GM12878 (cell line): Measurements from ENCODE around the gene PIWIL4. TPM values are rescaled to one million over a fixed set of nuclear protein-coding genes. Genes with fewer than 3 reads are reported as not detected.

Experiments
- ATAC-seq: fragments of 200-7000 bp; cut with Tn5 transposase; 3 replicates; pipeline ENCODE4 v1.9.1; 2020; ENCODE audit warnings: mild to moderate bottlenecking, moderate library complexity
- BruUV-seq: library from RNA; stranded (reverse); fragments of 400-500 nt; replicated peaks from 2 replicates; lab custom pipeline; 2021; lab: Mats Ljungman, UMichigan
- CTCF ChIA-PET: fragments of 300-600 bp; sonication (Branson Sonifier 250); formaldehyde crosslinking; extraction: SDS; loops from one replicate; lab custom pipeline; 2021; ENCODE audit warnings: inconsistent platforms; lab: Yijun Ruan, JAX
- POLR2A ChIA-PET: fragments of 350-600 bp; formaldehyde crosslinking; extraction: SDS; loops from one replicate; lab custom pipeline; 2021; ENCODE audit warnings: inconsistent platforms; lab: Charles Lee
- RAD21 ChIA-PET: fragments of 300-600 bp; sonication (Branson Sonifier 250); formaldehyde crosslinking; loops from one replicate; lab custom pipeline; 2023; ENCODE audit warnings: antibody characterized with exemption; ENCODE audit not compliant: unreplicated experiment; lab: Charles Lee
- SMC1A ChIA-PET: fragments of 300-600 bp; sonication (Branson Sonifier 250); formaldehyde crosslinking; loops from one replicate; lab custom pipeline; 2023; ENCODE audit not compliant: unreplicated experiment, uncharacterized antibody; lab: Charles Lee
- DNase-seq: peaks from one replicate; pipeline ENCODE4 v3.0.0-alpha.2; 2011; ENCODE audit warnings: low read depth, low spot score
- FAIRE-seq: peaks from 3 replicates; lab custom pipeline; 2011; peaks lifted over from hg19 to GRCh38; lab: Jason Lieb, UNC
- H2AFZ ChIP-seq: 2 replicates; pipeline ENCODE4 v1.6.0; 2011; ENCODE audit warnings: low read depth, low read length, control low read depth; ENCODE audit not compliant: control insufficient read depth
- H3K27ac ChIP-seq: 2 replicates; pipeline ENCODE4 v1.5.1; 2011; ENCODE audit warnings: control low read depth; ENCODE audit not compliant: control insufficient read depth, insufficient read depth
- H3K27me3 ChIP-seq, 2 experiments: replicated peaks in 1 of 2; 2 replicates each; pipeline versions ENCODE4 v1.6.0 to v1.6.1; 2011; ENCODE audit warnings: low read length in 1 of 2; ENCODE audit not compliant: control insufficient read depth in 2 of 2, insufficient read depth in 2 of 2
- H3K36me3 ChIP-seq, 2 experiments: 2 replicates each; pipeline ENCODE4 v1.5.1; 2011; ENCODE audit warnings: low read length in 1 of 2; ENCODE audit not compliant: control insufficient read depth in 2 of 2, insufficient read depth in 2 of 2
- H3K4me1 ChIP-seq: 2 replicates; pipeline ENCODE4 v1.6.1; 2011; ENCODE audit warnings: mild to moderate bottlenecking, low read length, moderate library complexity, mixed read lengths; ENCODE audit not compliant: control insufficient read depth, insufficient read depth
- H3K4me2 ChIP-seq: 2 replicates; pipeline ENCODE4 v1.6.0; 2011; ENCODE audit warnings: control low read depth; ENCODE audit not compliant: control insufficient read depth, insufficient read depth
- H3K4me3 ChIP-seq: fragments of 200-600 bp; sonication (generic); 2 replicates; pipeline ENCODE4 v1.5.1; 2016
- H3K79me2 ChIP-seq: 2 replicates; pipeline ENCODE4 v1.6.0; 2011; ENCODE audit warnings: low read length; ENCODE audit not compliant: control insufficient read depth, insufficient read depth
- H3K9ac ChIP-seq: 2 replicates; pipeline ENCODE4 v1.8.0; 2011; ENCODE audit warnings: low read length, control low read depth, mixed read lengths; ENCODE audit not compliant: control insufficient read depth, insufficient read depth
- H3K9me3 ChIP-seq: replicated peaks from 3 replicates; pipeline ENCODE4 v1.5.1; 2011; ENCODE audit warnings: mild to moderate bottlenecking, low read length; ENCODE audit not compliant: control insufficient read depth, insufficient read depth
- H4K20me1 ChIP-seq: 2 replicates; pipeline ENCODE4 v1.6.0; 2011; ENCODE audit not compliant: control insufficient read depth, insufficient read depth
- BACH1 ChIP-seq: fragments of 450-650 bp; IDR thresholded peaks from 2 replicates; pipeline ENCODE4 v1.6.1; 2017; ENCODE audit warnings: mild to moderate bottlenecking, borderline replicate concordance
- BCL11A ChIP-seq: IDR thresholded peaks from 2 replicates; pipeline ENCODE4 v1.6.1; 2011; ENCODE audit warnings: low read depth, low read length
- BRCA1 ChIP-seq: IDR thresholded peaks from 2 replicates; pipeline ENCODE4 v1.6.1; 2011; ENCODE audit warnings: low read depth, low read length, improper control_type of control experiment
- CTCF ChIP-seq, 3 experiments: IDR thresholded peaks in 2 of 3; conservative IDR thresholded peaks in 1 of 3; 2 replicates each; pipeline ENCODE4 v1.5.1; 2011; ENCODE audit warnings: low read depth in 3 of 3, low read length in 3 of 3, mild to moderate bottlenecking in 3 of 3, control low read depth in 2 of 3, moderate library complexity in 2 of 3, inconsistent platforms in 1 of 3, mixed read lengths in 1 of 3; ENCODE audit not compliant: control insufficient read depth in 2 of 3, insufficient read depth in 1 of 3; ENCODE audit errors: extremely low read depth in 1 of 3
- E2F4 ChIP-seq: IDR thresholded peaks from 2 replicates; pipeline ENCODE4 v1.6.1; 2012; ENCODE audit warnings: low read depth, low read length, improper control_type of control experiment
- EZH2 ChIP-seq: IDR thresholded peaks from 2 replicates; pipeline ENCODE4 v1.6.1; 2012; ENCODE audit warnings: low read depth, mild to moderate bottlenecking, control low read depth, inconsistent platforms, low read length, borderline replicate concordance; ENCODE audit not compliant: control insufficient read depth
- JUND ChIP-seq: IDR thresholded peaks from 2 replicates; pipeline ENCODE4 v1.6.1; 2012; ENCODE audit warnings: low read depth, mild to moderate bottlenecking, low read length, improper control_type of control experiment, moderate library complexity
- KDM1A ChIP-seq: fragments of 200-600 bp; sonication (generic); IDR thresholded peaks from 2 replicates; pipeline ENCODE4 v1.6.1; 2016; ENCODE audit warnings: borderline replicate concordance
- MLLT1 ChIP-seq: fragments of 450-650 bp; IDR thresholded peaks from 2 replicates; pipeline ENCODE4 v1.6.1; 2016; ENCODE audit warnings: mild to moderate bottlenecking
- MYB ChIP-seq: fragments of 150-350 bp; IDR thresholded peaks from 2 replicates; pipeline ENCODE4 v1.6.1; 2014; ENCODE audit warnings: mild to moderate bottlenecking, low read depth, low read length, borderline replicate concordance
- PAX8 ChIP-seq: fragments of 450-650 bp; IDR thresholded peaks from 2 replicates; pipeline ENCODE4 v1.6.1; 2017; ENCODE audit warnings: mild to moderate bottlenecking, moderate library complexity
- RAD21 ChIP-seq: IDR thresholded peaks from 2 replicates; pipeline ENCODE4 v1.6.1; 2011; ENCODE audit warnings: mild to moderate bottlenecking, low read depth, low read length, moderate library complexity; ENCODE audit not compliant: insufficient read depth
- RELA ChIP-seq: fragments of 450-650 bp; IDR thresholded peaks from 2 replicates; pipeline ENCODE4 v1.8.0; 2014; ENCODE audit warnings: borderline replicate concordance; ENCODE audit not compliant: partially characterized antibody
- TCF12 ChIP-seq: IDR thresholded peaks from 2 replicates; pipeline ENCODE4 v1.6.1; 2011; ENCODE audit warnings: low read depth, mild to moderate bottlenecking, low read length
- TCF7 ChIP-seq: IDR thresholded peaks from 2 replicates; pipeline ENCODE4 v1.6.1; 2014; ENCODE audit warnings: antibody characterized with exemption, borderline replicate concordance
- ZNF592 ChIP-seq: fragments of 450-650 bp; IDR thresholded peaks from 2 replicates; pipeline ENCODE4 v1.6.1; 2017; ENCODE audit warnings: mild to moderate bottlenecking, moderate library complexity
- WGBS: methylation state at CpG from one replicate; pipeline ENCODE4 v1.1.6; 2016; ENCODE audit warnings: low lambda C conversion rate; ENCODE audit not compliant: insufficient replicate concordance, insufficient coverage; ENCODE audit errors: missing lambda C conversion rate; 5-methylcytosine and 5-hydroxymethylcytosine counted together
- in situ Hi-C: fragments of 300-500 bp; cut with MboI; formaldehyde crosslinking; loops from 9 replicates; pipeline ENCODE4 v1.14.3; 2018; ENCODE audit warnings: mixed read lengths
- intact Hi-C: fragments of 100-400 bp; cut with micrococcal nuclease; formaldehyde crosslinking; loops from one replicate; pipeline ENCODE4 v1.14.2; 2022; ENCODE audit not compliant: unreplicated experiment
- polyA plus RNA-seq, 11 experiments: library from polyadenylated mRNA; depleted of rRNA in 4 of 11; unstranded in 6 of 11; stranded (reverse) in 5 of 11; fragments of >200 nt; fragmentation: Nextera tagmentation in 4 of 11; fragmentation: Illumina TruSeq in 1 of 11; extraction: Ambion mirVana in 4 of 11; extraction: Trizol in 1 of 11; gene quantifications; 1 replicate in 1 of 11; 2 replicates in 10 of 11; pipeline versions ENCODE4 v1.2.1 to v1.2.3, GENCODE V29; 2011 to 2016; ENCODE audit warnings: inconsistent platforms in 2 of 11, missing spikeins in 2 of 11, low read depth in 1 of 11
- total RNA-seq, 4 experiments: library from RNA; depleted of rRNA in 3 of 4; stranded (reverse); fragments of >200 nt in 3 of 4; fragmentation: Illumina TruSeq in 1 of 4; extraction: Trizol in 1 of 4; gene quantifications; 2 replicates each; pipeline versions ENCODE4 v1.2.1 to v1.2.3, GENCODE V29; 2013 to 2021

The PIWIL4 gene
- total and polyA plus RNA-seq, 10 of the 15 experiments (the other 5 are each of a cell fraction or from before 2014, with no cell fraction given) = 0.23 to 13.3 (median 0.47) TPM

GRCh38 chr11:94636388-94636949, 69.3 kb downstream of the PIWIL4 start:
- Histone ChIP-seq H3K27ac (no peak overlapping the region), H3K4me1 (no peaks in the 10 kb centered on the region), H3K4me2 (no peak overlapping the region), H3K27me3 (no peaks in the 10 kb centered on the region), H4K20me1 (no peaks in the 10 kb centered on the region), H3K4me3 (no peak overlapping the region), H3K9ac (no peak overlapping the region), H3K79me2 (no peaks in the 10 kb centered on the region), H3K36me3 (no peaks in the 10 kb centered on the region), H3K9me3 (no peaks in the 10 kb centered on the region), H2AFZ (no peak overlapping the region)
- DNase-seq (no peak), FAIRE-seq (no peak), ATAC-seq (no peak)
- intact Hi-C loops = loop anchor here (5.0 kb wide), 1 partner anchor 126 kb away; no protein-coding TSS in a partner anchor
- ChIA-PET RAD21 (no interaction called here), POLR2A (interaction anchor here (0.6 kb wide), 1 partner anchor 655 kb away, joined by 3 read pairs; no protein-coding TSS in a partner anchor), CTCF (interaction anchor here (0.9 kb wide), 1 partner anchor 116 kb away, joined by 3 read pairs; no protein-coding TSS in a partner anchor), SMC1A (interaction anchor here (1.7 kb wide), 1 partner anchor 95 kb away, joined by 5 read pairs; no protein-coding TSS in a partner anchor)
- BruUV-seq = no TSS peak
- in situ Hi-C loops = no loop called here
- TF ChIP-seq TCF12 (no peak), RELA (no peak), MLLT1 (no peak), BCL11A (no peak), MYB (no peak), CTCF (IDR thresholded peaks at IDR 0.05 in 2 of 3, conservative IDR thresholded peaks at IDR 0.05 in 1 of 3; ENCODE audit: control insufficient read depth in 2 of 3, extremely low read depth in 1 of 3, insufficient read depth in 1 of 3, low read depth in 3 of 3, low read length in 3 of 3) (no peak), EZH2 (no peak), ZNF592 (no peak), E2F4 (no peak), KDM1A (no peak), TCF7 (no peak), PAX8 (no peak), BACH1 (no peak), BRCA1 (no peak), RAD21 (no peak), JUND (no peak)
- WGBS = 26% methylated on average over 2 of the region's 2 CpGs
